ENCODE results near the gene ZFP36L1. TPM values are rescaled to one million over a fixed set of nuclear protein-coding genes. Genes with fewer than 3 reads are reported as not detected.
"Not testable (repeated sequence)": the region's sequence is repeated elsewhere in the genome, so short reads cannot be mapped to it uniquely, and the experiment has no call there.

The ZFP36L1 gene
- total RNA-seq, 2 donors from 2014 or later = 97.0 to 123 TPM

- DNase-seq = no peak
- Histone ChIP-seq H3K27me3 (no peaks in the 10 kb centered on the region), H3K9ac (ENCODE audit: low read depth in 2 of 2, low read length in 2 of 2) (no peak overlapping the region), H3K9me3 (no peaks in the 10 kb centered on the region), H3K4me1 (no peaks in the 10 kb centered on the region), H3K4me3 (no peak overlapping the region), H3K27ac (no peak overlapping the region), H3K36me3 (no peaks in the 10 kb centered on the region)
- TF ChIP-seq CTCF (IDR thresholded peaks at IDR 0.05) = no peak
- intact Hi-C loops (cut with DNase I) = no loop called here
Observed at GRCh38 chr14:68768316-68768715, 24.6 kb downstream of the ZFP36L1 start.

- H3K27me3 ChIP-seq = no peaks in the 10 kb centered on the region
Observed at GRCh38 chr14:68767248-68767645, 25.6 kb downstream of the ZFP36L1 start.

GRCh38 chr14:68766299-68767247 lies 26.3 kb downstream of the ZFP36L1 start:
- Histone ChIP-seq H3K9me3 (no peaks in the 10 kb centered on the region), H3K27ac (no peak overlapping the region), H3K4me1 (no peaks in the 10 kb centered on the region), H3K4me3 (no peak overlapping the region), H3K36me3 (no peaks in the 10 kb centered on the region), H3K27me3 (no peaks in the 10 kb centered on the region), H3K9ac (ENCODE audit: low read depth in 2 of 2, low read length in 2 of 2) (no peak overlapping the region)
- no peak for DNase-seq
- no peak for TF ChIP-seq CTCF (IDR thresholded peaks at IDR 0.05)
- intact Hi-C loops (cut with DNase I) = no loop called here

More at GRCh38 chr14:68767248-68767645, 25.6 kb downstream of the ZFP36L1 start:
- no peak overlapping the region for H3K27ac ChIP-seq
- no peaks in the 10 kb centered on the region for H3K36me3 ChIP-seq
- intact Hi-C loops (cut with DNase I) = no loop called here
- no peaks in the 10 kb centered on the region for H3K9me3 ChIP-seq
- no peak for TF ChIP-seq CTCF (IDR thresholded peaks at IDR 0.05)
- DNase-seq = no peak
- no peak overlapping the region for H3K9ac ChIP-seq (ENCODE audit: low read depth in 2 of 2, low read length in 2 of 2)
- no peaks in the 10 kb centered on the region for H3K4me1 ChIP-seq
- H3K4me3 ChIP-seq = no peak overlapping the region

- intact Hi-C loops (cut with DNase I); H3K9ac ChIP-seq (ENCODE audit: low read depth in 2 of 2, low read length in 2 of 2): not testable (repeated sequence)
Observed at GRCh38 chr14:68763843-68764242, 29.0 kb downstream of the ZFP36L1 start.

GRCh38 chr14:68762953-68763764 lies 29.7 kb downstream of the ZFP36L1 start:
- no peaks in the 10 kb centered on the region for H3K4me1 ChIP-seq
- peak; percentile 49 for DNase-seq
- intact Hi-C loops (cut with DNase I) = no loop called here
- H3K9me3 ChIP-seq = no peaks in the 10 kb centered on the region
- no peak overlapping the region for H3K4me3 ChIP-seq
- no peaks in the 10 kb centered on the region for H3K27me3 ChIP-seq
- TF ChIP-seq CTCF (IDR thresholded peaks at IDR 0.05) = no peak
- H3K36me3 ChIP-seq = no peaks in the 10 kb centered on the region
- no peak overlapping the region for H3K27ac ChIP-seq
- no peak overlapping the region for H3K9ac ChIP-seq (ENCODE audit: low read depth in 2 of 2, low read length in 2 of 2)

More at GRCh38 chr14:68763843-68764242, 29.0 kb downstream of the ZFP36L1 start:
- not testable (repeated sequence) for H3K36me3 ChIP-seq, H3K4me3 ChIP-seq, H3K27ac ChIP-seq, DNase-seq, H3K27me3 ChIP-seq, H3K4me1 ChIP-seq, H3K9me3 ChIP-seq

All from colonic mucosa (tissue), 4 donors.